ENCODE data around the gene FOXO6. TPM values are rescaled to one million over a fixed set of nuclear protein-coding genes. Genes with fewer than 3 reads are reported as not detected.
A peak's percentile ranks its signal among the peaks of the same experiment; 100 is the strongest.

FOXO6 gene
- polyA plus RNA-seq, 1 of the 3 experiments (the other 2 are of a cell fraction) = 0.35 TPM

GRCh38 chr1:41362749-41363590 lies 1.7 kb downstream of the FOXO6 start:
- Histone ChIP-seq H2AFZ (ENCODE audit: low read depth) (no peak overlapping the region), H4K20me1 (ENCODE audit: insufficient read depth) (no peaks in the 10 kb centered on the region), H3K4me1 (ENCODE audit: control insufficient read depth in 1 of 2, insufficient read depth in 2 of 2, low read depth in 1 of 2, low read length in 1 of 2) (peaks cover 28 to 68% of the 10 kb centered on the region in 2 experiments; a peak in 3 of 4 replicates), H3K4me3 (ENCODE audit: low read depth in 2 of 2, low read length in 1 of 2) (peak overlapping the region in 1 of 2 experiments; percentile 66; a peak in 2 of 4 replicates), H3K36me3 (replicated peaks in 1 of 2; ENCODE audit: control insufficient read depth in 1 of 2, insufficient read depth in 2 of 2, low read length in 1 of 2) (no peaks in the 10 kb centered on the region), H3K79me2 (ENCODE audit: insufficient read depth) (no peaks in the 10 kb centered on the region), H3K27me3 (ENCODE audit: insufficient read depth) (no peaks in the 10 kb centered on the region), H3K9me2 (no peaks in the 10 kb centered on the region), H3K9me3 (no peaks in the 10 kb centered on the region), H3K4me2 (peak overlapping the region; percentile 93), H3K27ac (ENCODE audit: low read depth in 2 of 2, low read length in 1 of 2) (no peak overlapping the region), H3F3A (replicated peaks; ENCODE audit: insufficient read depth) (peaks cover 10% of the 10 kb centered on the region), H3K9ac (no peak overlapping the region)
- ChIA-PET CTCF (interaction anchor here (0.7 to 9.1 kb wide), 10 partner anchors 10 to 80 kb away, joined by 3 to 56 read pairs (median 4); no protein-coding TSS in a partner anchor), POLR2A (no interaction called here)
- DNase-seq = no peak
- TF ChIP-seq ELF1 (IDR thresholded peaks at IDR 0.05) = no peak
- no peak for TF ChIP-seq RXRA (IDR thresholded peaks at IDR 0.05; ENCODE audit: borderline replicate concordance, low read depth)
- TF ChIP-seq FOSL2 (IDR thresholded peaks at IDR 0.05; ENCODE audit: borderline replicate concordance, low read depth) = no peak
- TF ChIP-seq GATA2 (CRISPR knock-in tag; IDR thresholded peaks at IDR 0.05) = no peak
- no peak for TF ChIP-seq USF1 (IDR thresholded peaks at IDR 0.05; ENCODE audit: borderline replicate concordance, low read depth)
- TF ChIP-seq JUND (IDR thresholded peaks at IDR 0.05) = no peak
- TF ChIP-seq SMC3 (IDR thresholded peaks at IDR 0.05; ENCODE audit: low read depth, low read length) = no peak
- TF ChIP-seq RCOR1 (IDR thresholded peaks at IDR 0.05; ENCODE audit: low read length) = no peak
- no peak for TF ChIP-seq CHD2 (IDR thresholded peaks at IDR 0.05; ENCODE audit: low read length, partially characterized antibody)
- WGBS (ENCODE audit: low lambda C conversion rate) = 75% methylated on average over 7 of the region's 8 CpGs

- no peaks in the 10 kb centered on the region for H3K27me3 ChIP-seq (ENCODE audit: insufficient read depth)
- H3K4me1 ChIP-seq (ENCODE audit: control insufficient read depth in 1 of 2, insufficient read depth in 2 of 2, low read depth in 1 of 2, low read length in 1 of 2) = peaks cover 22 to 69% of the 10 kb centered on the region in 2 experiments; a peak in 3 of 4 replicates
- H3F3A ChIP-seq (replicated peaks; ENCODE audit: insufficient read depth) = peaks cover 10% of the 10 kb centered on the region
- H3K36me3 ChIP-seq (replicated peaks in 1 of 2; ENCODE audit: control insufficient read depth in 1 of 2, insufficient read depth in 2 of 2, low read length in 1 of 2) = no peaks in the 10 kb centered on the region
- no peak for DNase-seq
- POLR2A ChIA-PET = no interaction called here
- H3K79me2 ChIP-seq (ENCODE audit: insufficient read depth) = no peaks in the 10 kb centered on the region
- H3K9ac ChIP-seq = no peak overlapping the region
- no peak overlapping the region for H3K27ac ChIP-seq (ENCODE audit: low read depth in 2 of 2, low read length in 1 of 2)
- CTCF ChIA-PET = interaction anchor here (0.7 to 9.1 kb wide), 7 partner anchors 16 to 81 kb away, joined by 3 to 56 read pairs (median 7); no protein-coding TSS in a partner anchor
- no peak overlapping the region for H2AFZ ChIP-seq (ENCODE audit: low read depth)
- no peaks in the 10 kb centered on the region for H3K9me2 ChIP-seq
- no peaks in the 10 kb centered on the region for H3K9me3 ChIP-seq
- no peaks in the 10 kb centered on the region for H4K20me1 ChIP-seq (ENCODE audit: insufficient read depth)
- TF ChIP-seq RFX5 (IDR thresholded peaks at IDR 0.05; ENCODE audit: low read length) (no peak), JUND (IDR thresholded peaks at IDR 0.05) (no peak), POLR2AphosphoS5 (IDR thresholded peaks at IDR 0.05; ENCODE audit: low read depth, low read length) (no peak), USF2 (IDR thresholded peaks at IDR 0.05; ENCODE audit: borderline replicate concordance, low read depth, low read length) (no peak), NFIC (IDR thresholded peaks at IDR 0.05; ENCODE audit: borderline replicate concordance) (no peak), MEF2A (IDR thresholded peaks at IDR 0.05; ENCODE audit: borderline replicate concordance, low read depth) (no peak), YY1 (IDR thresholded peaks at IDR 0.05; ENCODE audit: low read depth) (no peak), CHD2 (IDR thresholded peaks at IDR 0.05; ENCODE audit: low read length, partially characterized antibody) (no peak), SIN3A (IDR thresholded peaks at IDR 0.05; ENCODE audit: borderline replicate concordance, low read depth, low read length) (no peak), SMC3 (IDR thresholded peaks at IDR 0.05; ENCODE audit: low read depth, low read length) (no peak)
- H3K4me3 ChIP-seq (ENCODE audit: low read depth in 2 of 2, low read length in 1 of 2) = no peak overlapping the region
- WGBS (ENCODE audit: low lambda C conversion rate) = 100% methylated on average over 4 of the region's 4 CpGs
- H3K4me2 ChIP-seq = no peak overlapping the region
Measured at GRCh38 chr1:41363591-41364320, 2.5 kb downstream of the FOXO6 start.
